H9 (cell line): Measurements from ENCODE around the gene GARIN5A. TPM values are rescaled to one million over a fixed set of nuclear protein-coding genes. Genes with fewer than 3 reads are reported as not detected.

Source experiments
- DNase-seq: peaks from one replicate; pipeline ENCODE4 v3.0.0-alpha.2; 2017
- H2AFZ ChIP-seq: one replicate; pipeline ENCODE4 v1.6.1; 2013; ENCODE audit warnings: mild to moderate bottlenecking, low read length, control low read depth, moderate library complexity
- H2AK5ac ChIP-seq: 2 replicates; pipeline ENCODE4 v1.6.1; 2013; ENCODE audit warnings: low read length, control low read depth, mixed read lengths; ENCODE audit not compliant: insufficient read length
- H2BK120ac ChIP-seq: one replicate; pipeline ENCODE4 v1.6.1; 2013; ENCODE audit warnings: low read depth, mild to moderate bottlenecking, low read length, control low read depth, inconsistent platforms; ENCODE audit not compliant: poor library complexity, severe bottlenecking
- H2BK12ac ChIP-seq: 2 replicates; pipeline ENCODE4 v1.6.1; 2013; ENCODE audit warnings: low read length, control low read depth, mixed read lengths, low read depth; ENCODE audit not compliant: insufficient read length
- H2BK15ac ChIP-seq: 2 replicates; pipeline ENCODE4 v1.6.1; 2013; ENCODE audit warnings: low read depth, low read length, control low read depth
- H2BK20ac ChIP-seq: one replicate; pipeline ENCODE4 v1.6.1; 2013; ENCODE audit warnings: low read depth, mild to moderate bottlenecking, low read length, control low read depth, inconsistent platforms; ENCODE audit not compliant: poor library complexity, severe bottlenecking
- H2BK5ac ChIP-seq: 2 replicates; pipeline ENCODE4 v1.6.1; 2013; ENCODE audit warnings: low read length, control low read depth, mixed read lengths; ENCODE audit not compliant: insufficient read length
- H3K14ac ChIP-seq: 2 replicates; pipeline ENCODE4 v1.6.1; 2013; ENCODE audit warnings: low read length, control low read depth; ENCODE audit not compliant: insufficient read depth
- H3K18ac ChIP-seq: 2 replicates; pipeline ENCODE4 v1.6.1; 2013; ENCODE audit warnings: low read depth, mild to moderate bottlenecking, mixed read lengths, low read length, control low read depth; ENCODE audit not compliant: insufficient read length
- H3K23ac ChIP-seq: 2 replicates; pipeline ENCODE4 v1.6.1; 2013; ENCODE audit warnings: low read length, control low read depth, mixed read lengths, low read depth; ENCODE audit not compliant: insufficient read length
- H3K23me2 ChIP-seq: 2 replicates; pipeline ENCODE4 v1.6.1; 2013; ENCODE audit warnings: low read depth, mild to moderate bottlenecking, mixed read lengths, low read length, control low read depth; ENCODE audit not compliant: insufficient read length, poor library complexity, severe bottlenecking
- H3K27ac ChIP-seq: 2 replicates; pipeline ENCODE4 v1.5.1; 2013; ENCODE audit warnings: low read length, control low read depth, mixed read lengths, low read depth; ENCODE audit not compliant: insufficient read length
- H3K27me3 ChIP-seq: 2 replicates; pipeline ENCODE4 v1.6.1; 2013; ENCODE audit warnings: low read length, control low read depth, inconsistent platforms; ENCODE audit not compliant: insufficient read depth
- H3K4ac ChIP-seq: 2 replicates; pipeline ENCODE4 v1.6.1; 2013; ENCODE audit warnings: low read depth, mild to moderate bottlenecking, control low read depth, inconsistent platforms, low read length, moderate library complexity
- H3K4me1 ChIP-seq: 2 replicates; pipeline ENCODE4 v1.6.1; 2013; ENCODE audit warnings: low read length, control low read depth, inconsistent platforms; ENCODE audit not compliant: insufficient read depth
- H3K4me2 ChIP-seq: 2 replicates; pipeline ENCODE4 v1.6.1; 2013; ENCODE audit warnings: low read length, control low read depth, mixed read lengths; ENCODE audit not compliant: insufficient read length, insufficient read depth
- H3K56ac ChIP-seq: 2 replicates; pipeline ENCODE4 v1.6.1; 2013; ENCODE audit warnings: low read depth, mild to moderate bottlenecking, mixed read lengths, low read length, control low read depth; ENCODE audit not compliant: insufficient read length
- H3K79me1 ChIP-seq: 2 replicates; pipeline ENCODE4 v1.6.1; 2013; ENCODE audit warnings: low read depth, mild to moderate bottlenecking, moderate library complexity, low read length, control low read depth, inconsistent platforms; ENCODE audit not compliant: insufficient read depth, poor library complexity, severe bottlenecking
- H3K79me2 ChIP-seq: 2 replicates; pipeline ENCODE4 v1.6.1; 2013; ENCODE audit warnings: low read length, control low read depth, inconsistent platforms; ENCODE audit not compliant: insufficient read depth
- H3K9ac ChIP-seq: 2 replicates; pipeline ENCODE4 v1.6.1; 2013; ENCODE audit warnings: low read length, control low read depth, mixed read lengths; ENCODE audit not compliant: insufficient read length; ENCODE audit errors: extremely low read depth
- H3K9me3 ChIP-seq: one replicate; pipeline ENCODE4 v1.6.1; 2013; ENCODE audit warnings: low read depth, low read length, inconsistent platforms; ENCODE audit not compliant: control insufficient read depth
- H3T11ph ChIP-seq: one replicate; pipeline ENCODE4 v1.6.1; 2013; ENCODE audit warnings: mild to moderate bottlenecking, low read length, control low read depth, inconsistent platforms
- H4K20me1 ChIP-seq: one replicate; pipeline ENCODE4 v1.6.1; 2013; ENCODE audit not compliant: control insufficient read depth, insufficient read length, insufficient read depth
- H4K5ac ChIP-seq: 2 replicates; pipeline ENCODE4 v1.6.1; 2013; ENCODE audit warnings: low read depth, mild to moderate bottlenecking, mixed read lengths, low read length, control low read depth; ENCODE audit not compliant: insufficient read length
- H4K8ac ChIP-seq: replicated peaks from 2 replicates; pipeline ENCODE4 v1.6.1; 2013; ENCODE audit warnings: low read length, control low read depth, mixed read lengths, low read depth; ENCODE audit not compliant: insufficient read length
- H4K91ac ChIP-seq: 2 replicates; pipeline ENCODE4 v1.6.1; 2013; ENCODE audit warnings: low read depth, mild to moderate bottlenecking, moderate library complexity, mixed read lengths, low read length, control low read depth; ENCODE audit not compliant: insufficient read length
- H3K27ac Mint-ChIP-seq, 3 experiments: 2 replicates in 2 of 3; 3 replicates in 1 of 3; pipeline ENCODE4 v1.8.0; 2020 to 2021; ENCODE audit warnings: mixed read lengths in 3 of 3, mild to moderate bottlenecking in 1 of 3, moderate library complexity in 1 of 3
- H3K27me3 Mint-ChIP-seq: 2 replicates; pipeline ENCODE4 v1.8.0; 2021; ENCODE audit warnings: low read depth, mild to moderate bottlenecking, moderate library complexity, mixed read lengths
- H3K36me3 Mint-ChIP-seq, 3 experiments: 2 replicates in 2 of 3; 3 replicates in 1 of 3; pipeline ENCODE4 v1.8.0; 2020 to 2021; ENCODE audit warnings: low read depth in 3 of 3, mixed read lengths in 3 of 3; ENCODE audit not compliant: insufficient read depth in 1 of 3
- H3K4me1 Mint-ChIP-seq, 2 experiments: 2 replicates each; pipeline ENCODE4 v1.8.0; 2020; ENCODE audit warnings: mixed read lengths in 2 of 2
- H3K4me3 Mint-ChIP-seq, 2 experiments: 2 replicates in 1 of 2; 3 replicates in 1 of 2; pipeline ENCODE4 v1.8.0; 2020 to 2021; ENCODE audit warnings: mild to moderate bottlenecking in 2 of 2, mixed read lengths in 2 of 2, moderate library complexity in 1 of 2
- H3K9me3 Mint-ChIP-seq, 2 experiments: 2 replicates in 1 of 2; 3 replicates in 1 of 2; pipeline ENCODE4 v1.8.0; 2020; ENCODE audit warnings: mild to moderate bottlenecking in 2 of 2, mixed read lengths in 2 of 2, moderate library complexity in 1 of 2
- CTCF ChIP-seq: fragments of 200-600 bp; sonication (generic); conservative IDR thresholded peaks from 3 replicates; pipeline ENCODE4 v1.8.0; 2021; ENCODE audit warnings: antibody characterized with exemption, mild to moderate bottlenecking
- WGBS: extraction: QIAGEN DNeasy Blood & Tissue Kit; methylation state at CpG from one replicate; pipeline ENCODE4 v1.1.7; 2013; ENCODE audit warnings: missing lambda C conversion rate, low lambda C conversion rate, mixed read lengths; ENCODE audit not compliant: insufficient read length; ENCODE audit errors: extremely low coverage; 5-methylcytosine and 5-hydroxymethylcytosine counted together
- total RNA-seq: library from RNA; stranded (reverse); gene quantifications from 2 replicates; pipeline ENCODE4 v1.2.1, GENCODE V29; 2021

The GARIN5A gene
- total RNA-seq, 1 experiment from 2014 or later: 9.5 TPM

DNA sequence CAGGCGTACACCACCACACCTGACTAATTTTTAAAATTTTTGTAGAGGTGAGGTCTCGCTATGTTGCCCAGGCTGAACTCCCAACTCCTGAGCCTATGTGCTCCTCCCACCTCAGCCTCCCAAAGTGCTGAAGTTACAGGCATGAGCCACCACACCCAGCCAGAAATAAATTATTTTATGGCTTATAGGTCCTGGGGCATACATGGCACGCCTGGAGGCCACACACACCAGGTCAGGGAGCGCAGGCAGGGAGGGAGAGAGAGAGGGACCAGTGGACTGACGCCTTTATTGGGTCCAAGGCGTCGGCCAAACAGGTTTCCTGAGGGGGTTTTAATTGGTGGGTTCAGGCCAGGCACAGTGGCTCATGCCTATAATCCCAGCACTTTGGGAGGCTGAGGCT, 51.1 kb downstream of the GARIN5A start:
- H3K79me1 ChIP-seq: no peaks in the 10 kb centered on the region
- H4K20me1 ChIP-seq: no peaks in the 10 kb centered on the region
- Mint-ChIP-seq H3K9me3 (peaks cover 0 to 3% of the 10 kb centered on the region in 2 experiments; a peak in 1 of 5 replicates), H3K36me3 (peaks cover 0 to 19% (median 7%) of the 10 kb centered on the region in 3 experiments; a peak in 4 of 7 replicates), H3K27ac (no peak overlapping the region), H3K27me3 (peaks cover 1% of the 10 kb centered on the region; the same call in 1 of the 2 replicates), H3K4me3 (no peak overlapping the region), H3K4me1 (peaks cover 6 to 8% of the 10 kb centered on the region in 2 experiments)
- no peak for TF ChIP-seq CTCF
- no peaks in the 10 kb centered on the region for H3K9me3 ChIP-seq
- H3K23ac ChIP-seq: no peak overlapping the region
- no peak overlapping the region for H2BK20ac ChIP-seq
- H3K4me1 ChIP-seq: no peaks in the 10 kb centered on the region
- H2BK15ac ChIP-seq: no peak overlapping the region
- no peak overlapping the region for H3K4me2 ChIP-seq
- DNase-seq: no peak
- no peak overlapping the region for H3K9ac ChIP-seq
- no peak overlapping the region for H3T11ph ChIP-seq
- no peak overlapping the region for H3K4ac ChIP-seq
- H2BK120ac ChIP-seq: no peak overlapping the region
- H3K14ac ChIP-seq: no peak overlapping the region
- no peaks in the 10 kb centered on the region for H3K27me3 ChIP-seq
- no peak overlapping the region for H2AK5ac ChIP-seq
- no peak overlapping the region for H3K56ac ChIP-seq
- peaks cover 3% of the 10 kb centered on the region; the same call in 1 of the 2 replicates for H3K79me2 ChIP-seq
- H4K91ac ChIP-seq: no peak overlapping the region
- no peaks in the 10 kb centered on the region for H3K23me2 ChIP-seq
- no peak overlapping the region for H4K8ac ChIP-seq
- no peak overlapping the region for H2AFZ ChIP-seq
- no peak overlapping the region for H4K5ac ChIP-seq
- H3K18ac ChIP-seq: no peak overlapping the region
- WGBS: no CpG with 5 or more reads among the region's 7 CpGs
- H2BK12ac ChIP-seq: no peak overlapping the region
- no peak overlapping the region for H3K27ac ChIP-seq
- H2BK5ac ChIP-seq: no peak overlapping the region
